ENCODE results near the gene SAMD9.

- TF ChIP-seq, protein P1, sequence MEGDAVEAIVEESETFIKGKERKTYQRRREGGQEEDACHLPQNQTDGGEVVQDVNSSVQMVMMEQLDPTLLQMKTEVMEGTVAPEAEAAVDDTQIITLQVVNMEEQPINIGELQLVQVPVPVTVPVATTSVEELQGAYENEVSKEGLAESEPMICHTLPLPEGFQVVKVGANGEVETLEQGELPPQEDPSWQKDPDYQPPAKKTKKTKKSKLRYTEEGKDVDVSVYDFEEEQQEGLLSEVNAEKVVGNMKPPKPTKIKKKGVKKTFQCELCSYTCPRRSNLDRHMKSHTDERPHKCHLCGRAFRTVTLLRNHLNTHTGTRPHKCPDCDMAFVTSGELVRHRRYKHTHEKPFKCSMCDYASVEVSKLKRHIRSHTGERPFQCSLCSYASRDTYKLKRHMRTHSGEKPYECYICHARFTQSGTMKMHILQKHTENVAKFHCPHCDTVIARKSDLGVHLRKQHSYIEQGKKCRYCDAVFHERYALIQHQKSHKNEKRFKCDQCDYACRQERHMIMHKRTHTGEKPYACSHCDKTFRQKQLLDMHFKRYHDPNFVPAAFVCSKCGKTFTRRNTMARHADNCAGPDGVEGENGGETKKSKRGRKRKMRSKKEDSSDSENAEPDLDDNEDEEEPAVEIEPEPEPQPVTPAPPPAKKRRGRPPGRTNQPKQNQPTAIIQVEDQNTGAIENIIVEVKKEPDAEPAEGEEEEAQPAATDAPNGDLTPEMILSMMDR (IDR thresholded peaks at IDR 0.05; ENCODE audit: low read depth, low read length): no peak
- TF ChIP-seq POLR2A (IDR thresholded peaks at IDR 0.05; ENCODE audit: extremely low read depth, insufficient read length): no peak
- TF ChIP-seq MAX (IDR thresholded peaks at IDR 0.05; ENCODE audit: low read depth, low read length): no peak
These were observed 20.4 kb downstream of the SAMD9 start for GRCh38 chr7:93097388-93097787.

Measured in NB4 (cell line).